Upper lobe of left lung (tissue), 4 donors: ENCODE results near the gene TUBA1C.

Experiments
- POLR2A ChIP-seq, 4 donors: fragments of 450-650 bp; IDR thresholded peaks; one replicate each; pipeline ENCODE4 v1.5.1; 2016 to 2017; ENCODE audit warnings: antibody characterized with exemption in 4 of 4, mild to moderate bottlenecking in 2 of 4
- POLR2AphosphoS5 ChIP-seq, 2 donors: sonication (generic); formaldehyde crosslinking; IDR thresholded peaks; one replicate each; pipeline ENCODE4 v1.5.1; 2017; ENCODE audit warnings: antibody characterized with exemption in 2 of 2
- TF ChIP-seq, protein P1 (sequence below), 6 experiments: fragments of 450-650 bp in 4 of 6; fragments of 200-600 bp in 2 of 6; sonication (generic) in 2 of 6; IDR thresholded peaks; one replicate each; pipeline ENCODE4 v1.5.1; 2016 to 2019; ENCODE audit warnings: antibody characterized with exemption in 6 of 6

DNA sequence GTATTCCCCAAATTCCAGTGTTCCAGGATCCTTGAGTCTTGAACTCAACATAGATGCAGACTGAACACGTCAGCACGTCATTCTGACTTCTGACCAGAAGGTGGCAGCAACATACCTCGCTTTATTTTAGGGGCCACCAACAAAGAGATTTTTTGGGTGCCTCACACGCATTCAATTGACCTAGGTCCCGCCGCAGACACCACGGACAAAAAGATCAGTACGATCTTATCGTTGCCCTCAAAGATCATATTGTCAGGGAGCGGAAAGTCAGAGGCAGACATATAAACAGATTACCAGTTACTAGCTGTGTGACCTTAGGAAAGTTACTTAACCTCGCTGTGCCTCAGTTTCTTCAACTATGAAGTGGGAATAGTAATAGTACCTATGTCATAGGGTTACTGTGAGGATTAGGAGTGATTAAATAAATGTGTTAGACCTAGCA is 23.6 kb downstream of the TUBA1C start:
- TF ChIP-seq, protein P1, sequence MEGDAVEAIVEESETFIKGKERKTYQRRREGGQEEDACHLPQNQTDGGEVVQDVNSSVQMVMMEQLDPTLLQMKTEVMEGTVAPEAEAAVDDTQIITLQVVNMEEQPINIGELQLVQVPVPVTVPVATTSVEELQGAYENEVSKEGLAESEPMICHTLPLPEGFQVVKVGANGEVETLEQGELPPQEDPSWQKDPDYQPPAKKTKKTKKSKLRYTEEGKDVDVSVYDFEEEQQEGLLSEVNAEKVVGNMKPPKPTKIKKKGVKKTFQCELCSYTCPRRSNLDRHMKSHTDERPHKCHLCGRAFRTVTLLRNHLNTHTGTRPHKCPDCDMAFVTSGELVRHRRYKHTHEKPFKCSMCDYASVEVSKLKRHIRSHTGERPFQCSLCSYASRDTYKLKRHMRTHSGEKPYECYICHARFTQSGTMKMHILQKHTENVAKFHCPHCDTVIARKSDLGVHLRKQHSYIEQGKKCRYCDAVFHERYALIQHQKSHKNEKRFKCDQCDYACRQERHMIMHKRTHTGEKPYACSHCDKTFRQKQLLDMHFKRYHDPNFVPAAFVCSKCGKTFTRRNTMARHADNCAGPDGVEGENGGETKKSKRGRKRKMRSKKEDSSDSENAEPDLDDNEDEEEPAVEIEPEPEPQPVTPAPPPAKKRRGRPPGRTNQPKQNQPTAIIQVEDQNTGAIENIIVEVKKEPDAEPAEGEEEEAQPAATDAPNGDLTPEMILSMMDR (IDR thresholded peaks at IDR 0.05) = peak; percentile 73 to 88 (median 80)
- TF ChIP-seq POLR2AphosphoS5 (IDR thresholded peaks at IDR 0.05) (no peak), POLR2A (IDR thresholded peaks at IDR 0.05) (no peak)
